Kidney (tissue), 14 donors: ENCODE data around the gene FOXRED2. TPM values are rescaled to one million over a fixed set of nuclear protein-coding genes. Genes with fewer than 3 reads are reported as not detected.

ENCODE experiments used
- DNase-seq, 5 donors: peaks; one replicate each; pipeline ENCODE4 v3.0.0-alpha.2; 2013 to 2020
- FAIRE-seq: peaks from 2 replicates; lab custom pipeline; 2012; peaks lifted over from hg19 to GRCh38; lab: Jason Lieb, UNC
- H3K27ac ChIP-seq, 2 donors: one replicate each; pipeline ENCODE4 v1.7.0; 2013; ENCODE audit warnings: low read depth in 2 of 2, low read length in 2 of 2, inconsistent platforms in 1 of 2
- H3K27me3 ChIP-seq: one replicate; pipeline ENCODE4 v1.7.1; 2013; ENCODE audit warnings: low read length, inconsistent platforms; ENCODE audit not compliant: control insufficient read depth, insufficient read depth
- H3K36me3 ChIP-seq, 3 donors: one replicate each; pipeline versions ENCODE4 v1.7.0 to v1.7.1; 2013; ENCODE audit warnings: low read length in 3 of 3, control low read depth in 1 of 3, inconsistent platforms in 1 of 3; ENCODE audit not compliant: insufficient read depth in 3 of 3, control insufficient read depth in 2 of 3
- H3K4me1 ChIP-seq, 3 donors: one replicate each; pipeline versions ENCODE4 v1.7.0 to v1.7.1; 2013; ENCODE audit warnings: low read length in 3 of 3, inconsistent platforms in 1 of 3, low read depth in 1 of 3; ENCODE audit not compliant: control insufficient read depth in 2 of 3, insufficient read depth in 2 of 3
- H3K4me3 ChIP-seq, 3 donors: one replicate each; pipeline versions ENCODE4 v1.7.0 to v1.8.1; 2013; ENCODE audit warnings: low read length in 3 of 3, control low read depth in 1 of 3, inconsistent platforms in 1 of 3
- H3K9ac ChIP-seq, 3 donors: one replicate each; pipeline versions ENCODE4 v1.7.0 to v1.7.1; 2013; ENCODE audit warnings: low read length in 3 of 3, control low read depth in 1 of 3, inconsistent platforms in 1 of 3
- H3K9me3 ChIP-seq, 3 donors: one replicate each; pipeline versions ENCODE4 v1.7.0 to v1.7.1; 2013; ENCODE audit warnings: low read length in 3 of 3, control low read depth in 1 of 3, inconsistent platforms in 1 of 3; ENCODE audit not compliant: control insufficient read depth in 2 of 3, insufficient read depth in 1 of 3
- intact Hi-C: fragments of 100-400 bp; cut with DNase I; formaldehyde crosslinking; loops from one replicate; pipeline ENCODE4 v1.11.1; 2022
- polyA plus RNA-seq: library from polyadenylated mRNA; stranded (reverse); fragments of 350-450 nt; fragmentation: Illumina TruSeq; extraction: RNeasy Lipid Tissue Mini Kit (QIAGEN cat#74804); gene quantifications from one replicate; pipeline ENCODE4 v1.2.3, GENCODE V29; 2014; ENCODE audit warnings: low read depth, low replicate concordance; ENCODE audit not compliant: insufficient read depth
- total RNA-seq: library from RNA; stranded (reverse); fragmentation: NEBNext Ultra II Directional; extraction: Animal tissue kit (Norgen Biotek cat#: 25700); gene quantifications from one replicate; pipeline ENCODE4 v1.2.1, GENCODE V29; 2021
- TF ChIP-seq, protein P1 (sequence below): IDR thresholded peaks from 3 replicates; pipeline ENCODE4 v1.5.1; 2012; ENCODE audit warnings: mild to moderate bottlenecking, moderate library complexity, borderline replicate concordance; ENCODE audit not compliant: insufficient read depth; ENCODE audit errors: extremely low read depth
- donor health status: control.
- donor health status: control.
- donor health status: control.
- donor health status: control.
- donor health status: control.
- donor health status: DM: yes; HTN: yes; CAD: no.
- donor health status: Normal renal cell carcinoma (clear cell type).

Gene FOXRED2
- total and polyA plus RNA-seq, 2 donors from 2014 or later, result 6.5 to 8.5 TPM

DNA sequence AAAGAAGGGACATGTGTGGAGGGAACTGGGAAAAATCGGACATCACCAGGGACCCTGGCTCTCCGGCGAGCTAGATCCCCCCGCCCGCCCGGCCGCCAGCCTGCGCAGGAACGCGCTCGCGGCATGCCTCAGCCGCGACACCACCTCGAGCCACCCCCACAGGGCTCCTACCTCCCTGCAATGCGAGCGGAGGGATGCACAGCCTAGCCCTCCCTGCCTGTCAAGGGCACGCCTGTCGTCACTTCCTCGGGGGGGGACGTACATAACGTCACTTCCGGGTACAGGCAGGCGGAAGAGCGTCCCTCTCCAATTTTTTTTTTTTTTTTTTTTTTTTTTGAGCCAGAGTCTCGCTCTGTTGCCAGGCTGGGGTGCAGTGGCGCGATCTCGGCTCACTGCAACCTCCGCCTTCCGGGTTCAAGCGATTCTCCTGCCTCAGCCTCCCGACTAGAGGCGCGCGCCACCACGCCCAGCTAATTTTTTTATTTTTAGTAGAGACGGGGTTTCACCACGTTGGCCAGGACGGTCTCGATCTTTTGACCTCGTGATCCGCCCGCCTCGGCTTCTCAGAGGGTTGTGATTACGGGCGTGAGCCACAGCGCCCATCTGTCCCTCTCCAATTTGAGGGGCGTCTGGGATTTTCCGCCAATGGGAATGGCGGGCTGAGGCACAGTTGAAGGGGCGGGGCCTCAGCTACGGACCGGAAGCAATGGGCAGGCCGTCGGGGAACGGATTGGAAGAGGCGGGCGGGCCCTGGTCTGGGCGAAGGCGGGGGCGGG is 25.3 kb downstream of the FOXRED2 start, which contains the start of gene TXN2:
TSS of gene TXN2 (minus strand) at position 248 of the 776 bp plus-strand sequence. CDS start 803 bp downstream, outside the sequence.
- Histone ChIP-seq H3K4me3 (peak within 1 kb of the TSS; percentile 77 to 99 (median 84)), H3K36me3 (peaks cover 4 to 15% (median 7%) of the 10 kb centered on the region in 3 donors), H3K27ac (peak within 1 kb of the TSS; percentile 97 to 98), H3K27me3 (no peaks in the 10 kb centered on the region), H3K9me3 (no peaks in the 10 kb centered on the region), H3K9ac (peak within 1 kb of the TSS; percentile 81 to 97 (median 85)), H3K4me1 (peaks cover 0 to 10% (median 2%) of the 10 kb centered on the region in 3 donors)
- intact Hi-C loops, result no loop called here
- peak; percentile 98 to 99 (median 99) for DNase-seq
- TF ChIP-seq, protein P1, sequence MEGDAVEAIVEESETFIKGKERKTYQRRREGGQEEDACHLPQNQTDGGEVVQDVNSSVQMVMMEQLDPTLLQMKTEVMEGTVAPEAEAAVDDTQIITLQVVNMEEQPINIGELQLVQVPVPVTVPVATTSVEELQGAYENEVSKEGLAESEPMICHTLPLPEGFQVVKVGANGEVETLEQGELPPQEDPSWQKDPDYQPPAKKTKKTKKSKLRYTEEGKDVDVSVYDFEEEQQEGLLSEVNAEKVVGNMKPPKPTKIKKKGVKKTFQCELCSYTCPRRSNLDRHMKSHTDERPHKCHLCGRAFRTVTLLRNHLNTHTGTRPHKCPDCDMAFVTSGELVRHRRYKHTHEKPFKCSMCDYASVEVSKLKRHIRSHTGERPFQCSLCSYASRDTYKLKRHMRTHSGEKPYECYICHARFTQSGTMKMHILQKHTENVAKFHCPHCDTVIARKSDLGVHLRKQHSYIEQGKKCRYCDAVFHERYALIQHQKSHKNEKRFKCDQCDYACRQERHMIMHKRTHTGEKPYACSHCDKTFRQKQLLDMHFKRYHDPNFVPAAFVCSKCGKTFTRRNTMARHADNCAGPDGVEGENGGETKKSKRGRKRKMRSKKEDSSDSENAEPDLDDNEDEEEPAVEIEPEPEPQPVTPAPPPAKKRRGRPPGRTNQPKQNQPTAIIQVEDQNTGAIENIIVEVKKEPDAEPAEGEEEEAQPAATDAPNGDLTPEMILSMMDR, result no peak
- FAIRE-seq, result no peak

DNA sequence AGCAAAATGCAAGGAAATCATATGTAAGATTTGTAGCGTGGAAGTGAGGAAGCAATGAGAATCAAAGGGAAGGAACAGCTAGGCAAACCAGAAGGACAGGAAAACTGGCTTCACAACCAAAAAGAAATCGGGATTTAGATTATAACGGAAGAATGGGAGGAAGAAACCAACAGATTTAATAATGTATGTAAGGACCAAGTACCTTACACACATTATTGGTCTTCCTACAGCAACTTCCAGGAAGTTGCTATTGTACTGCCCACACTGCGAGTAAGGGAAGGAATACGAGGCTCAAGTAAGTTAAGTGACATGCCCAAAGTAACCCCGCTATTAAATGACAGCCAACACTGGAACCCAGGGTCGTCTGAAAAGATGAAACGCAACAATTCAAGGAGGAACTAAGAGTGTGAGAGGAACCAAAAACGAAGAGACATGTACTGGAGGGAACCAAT is 25.9 kb downstream of the FOXRED2 start:
- DNase-seq (no peak), FAIRE-seq (no peak)
- Histone ChIP-seq H3K27me3 (no peaks in the 10 kb centered on the region), H3K27ac (peak overlapping the region; percentile 97 to 98), H3K4me1 (peaks cover 0 to 10% (median 2%) of the 10 kb centered on the region in 3 donors), H3K4me3 (peak overlapping the region; percentile 77 to 99 (median 84)), H3K9me3 (no peaks in the 10 kb centered on the region), H3K36me3 (peaks cover 6 to 18% (median 11%) of the 10 kb centered on the region in 3 donors), H3K9ac (peak overlapping the region; percentile 62 to 97 (median 85))
- intact Hi-C loops, result no loop called here
- TF ChIP-seq, protein P1, result no peak

DNA sequence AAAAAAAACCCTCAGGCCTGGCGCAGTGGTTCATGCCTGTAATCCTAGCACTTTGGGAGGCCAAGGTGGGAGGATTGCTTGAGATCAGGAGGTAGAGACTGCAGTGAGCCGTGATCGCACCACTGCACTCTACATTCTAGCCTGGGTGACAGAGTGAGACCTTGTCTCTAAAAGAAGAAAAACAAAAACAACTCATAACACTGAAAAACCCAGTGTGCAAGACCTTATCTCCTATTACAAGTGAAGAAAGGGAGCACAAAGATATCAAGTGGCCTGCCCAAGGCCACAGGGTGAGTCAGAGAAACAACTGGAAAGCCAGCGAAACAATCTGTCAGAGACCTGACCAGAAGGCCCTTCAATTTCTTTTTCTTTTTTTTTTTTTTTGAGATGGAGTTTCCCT is 27.9 kb downstream of the FOXRED2 start:
- DNase-seq (no peak), FAIRE-seq (no peak)
- Histone ChIP-seq H3K9me3 (no peaks in the 10 kb centered on the region), H3K9ac (no peak overlapping the region), H3K4me3 (no peak overlapping the region), H3K4me1 (peaks cover 0 to 10% (median 2%) of the 10 kb centered on the region in 3 donors), H3K27me3 (no peaks in the 10 kb centered on the region), H3K36me3 (peaks cover 13 to 30% (median 16%) of the 10 kb centered on the region in 3 donors), H3K27ac (no peak overlapping the region)
- TF ChIP-seq, protein P1, result no peak
- intact Hi-C loops, result loop anchor here (10.0 kb wide), 1 partner anchor 174 kb away; no protein-coding TSS in a partner anchor
